WI38 (cell line): ENCODE data around the gene CUEDC1.

ENCODE experiments used
- H3K4me3 ChIP-seq: 2 replicates; pipeline ENCODE4 v1.5.1; 2011; ENCODE audit warnings: low read depth, mild to moderate bottlenecking, control low read depth, low read length
- CTCF ChIP-seq: IDR thresholded peaks from 2 replicates; pipeline ENCODE4 v1.5.1; 2012; ENCODE audit warnings: low read depth, mild to moderate bottlenecking, control low read depth, low read length

CUEDC1 gene

GRCh38 chr17:57861790-57862693, 93.2 kb downstream of the CUEDC1 start:
- TF ChIP-seq CTCF = no peak

GRCh38 chr17:57861000-57861789, 94.0 kb downstream of the CUEDC1 start:
- TF ChIP-seq CTCF = no peak
- H3K4me3 ChIP-seq = peak overlapping the region; percentile 35

More at GRCh38 chr17:57861790-57862693, 93.2 kb downstream of the CUEDC1 start:
- H3K4me3 ChIP-seq = peak overlapping the region; percentile 35

DNA sequence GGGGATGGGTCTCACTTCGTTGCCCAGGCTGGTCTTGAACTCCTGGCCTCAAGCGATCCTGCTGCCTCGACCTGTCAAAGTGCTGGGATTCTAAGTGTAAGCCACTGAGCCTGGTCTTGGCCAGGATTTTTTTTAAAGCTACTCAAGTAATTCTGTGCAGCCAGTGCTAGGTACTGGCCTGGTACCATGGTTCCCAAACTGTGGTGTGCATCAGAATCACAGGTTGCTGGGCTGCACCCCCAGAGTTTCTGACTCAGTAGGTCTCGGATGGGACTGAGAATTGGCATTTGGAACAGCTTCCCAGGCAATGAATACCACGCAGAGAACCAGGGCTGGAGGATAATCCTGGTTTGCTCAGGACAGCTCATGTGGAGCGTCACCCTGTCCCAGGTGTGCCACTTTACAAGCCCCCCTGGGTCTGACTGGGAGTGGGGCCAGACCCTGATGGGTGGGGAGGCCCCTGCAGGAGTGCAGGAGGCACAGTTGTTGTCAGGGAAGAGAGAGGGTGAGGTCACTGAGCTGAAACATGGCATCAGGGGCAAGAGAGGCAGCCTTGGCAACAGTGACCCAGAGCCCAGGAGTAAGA, 94.7 kb downstream of the CUEDC1 start:
- no peak overlapping the region; the same call in 1 of the 2 replicates for H3K4me3 ChIP-seq
- no peak for TF ChIP-seq CTCF

DNA sequence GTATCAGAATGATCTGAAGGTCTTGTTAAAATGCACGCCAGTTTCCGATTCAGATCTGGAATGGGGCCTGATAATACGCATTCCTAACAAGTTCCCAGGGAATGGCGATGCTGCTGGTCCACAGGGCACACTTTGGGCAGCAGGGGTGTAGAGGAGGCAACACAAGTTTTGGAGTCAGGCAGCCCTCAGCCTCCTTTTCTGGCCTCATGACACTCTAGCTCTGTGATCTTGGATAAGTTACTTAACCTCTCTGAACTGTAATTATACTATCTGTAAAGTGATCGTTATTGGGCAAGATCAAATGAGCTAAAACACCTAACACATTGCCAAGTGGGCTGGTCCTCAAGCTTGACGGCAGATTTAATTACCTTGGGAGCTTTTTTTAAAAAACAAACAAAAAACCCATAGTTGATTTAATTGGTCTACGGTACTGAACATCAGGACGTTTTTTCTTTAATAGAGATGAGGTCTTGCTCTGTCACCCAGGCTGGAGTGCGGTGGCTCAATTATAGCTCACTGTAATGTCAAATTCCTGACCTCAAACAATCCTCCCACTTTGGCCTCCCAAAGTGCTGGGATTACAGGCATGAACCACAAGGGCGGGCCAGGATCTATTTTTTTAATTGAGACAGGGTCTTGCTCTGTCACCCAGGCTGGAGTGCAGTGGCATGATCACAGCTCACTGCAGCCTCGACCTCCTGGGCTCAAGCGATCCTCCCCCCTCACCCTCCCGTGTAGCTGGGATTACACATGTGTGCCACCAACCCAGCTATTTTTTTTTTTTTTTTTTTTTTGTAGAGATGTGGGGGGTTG, 95.4 kb downstream of the CUEDC1 start:
- H3K4me3 ChIP-seq = no peak overlapping the region
- TF ChIP-seq CTCF = no peak

- TF ChIP-seq CTCF = no peak
Observed at GRCh38 chr17:57858838-57859237, 96.4 kb downstream of the CUEDC1 start.

DNA sequence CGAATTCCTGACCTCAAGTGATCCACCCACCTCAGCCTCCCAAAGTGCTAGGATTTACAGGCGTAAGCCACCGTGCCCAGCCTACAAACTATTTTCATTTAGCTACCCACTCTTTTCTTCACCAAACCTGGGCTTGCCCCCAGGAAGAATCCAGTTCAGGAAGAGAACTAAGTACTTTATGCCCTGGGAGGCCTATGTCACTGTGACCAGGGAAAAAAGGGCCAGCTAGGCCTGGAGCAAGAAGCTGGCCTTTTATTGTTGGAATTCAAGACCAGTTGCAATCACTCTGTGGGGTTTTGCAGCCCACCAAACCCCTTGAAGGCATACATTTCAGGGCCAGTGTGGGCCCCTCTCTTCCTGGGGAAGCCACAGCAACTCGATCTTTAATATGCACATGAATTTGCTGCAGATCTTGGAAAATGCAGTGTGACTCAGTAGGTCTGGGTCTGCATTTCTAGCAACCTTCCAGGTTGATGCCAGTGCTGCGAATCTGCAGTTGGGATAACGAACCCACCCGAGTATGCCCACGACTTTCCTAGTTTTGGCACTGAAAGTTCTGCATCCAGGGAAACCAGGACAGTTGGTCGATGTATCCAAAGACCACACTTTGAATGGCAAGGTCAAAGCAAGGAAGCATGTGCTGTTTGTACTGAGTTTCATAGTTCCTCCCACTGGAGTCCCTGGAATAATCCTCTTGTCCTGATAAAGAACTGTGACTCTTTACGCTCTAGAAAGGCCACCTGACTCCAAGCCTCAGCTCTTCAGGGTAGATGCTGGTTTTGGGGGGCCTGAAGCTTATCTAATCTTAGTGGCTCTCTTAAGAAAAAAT, 98.2 kb downstream of the CUEDC1 start:
- no peak overlapping the region for H3K4me3 ChIP-seq
- no peak for TF ChIP-seq CTCF

More at GRCh38 chr17:57858838-57859237, 96.4 kb downstream of the CUEDC1 start:
- H3K4me3 ChIP-seq = no peak overlapping the region
